Upper lobe of right lung (tissue), 1 donor: ENCODE results near the gene TRABD2A. TPM values are rescaled to one million over a fixed set of nuclear protein-coding genes. Genes with fewer than 3 reads are reported as not detected.

Experiments
- ATAC-seq: fragments of 200-7000 bp; cut with Tn5 transposase; one replicate; pipeline ENCODE4 v1.9.1; 2020; ENCODE audit warnings: mild to moderate bottlenecking, moderate library complexity
- DNase-seq: peaks from one replicate; pipeline ENCODE4 v3.0.0-alpha.2; 2020
- H3K27ac ChIP-seq: fragments of 200-600 bp; one replicate; pipeline ENCODE4 v1.8.0; 2022
- H3K27me3 ChIP-seq: fragments of 200-600 bp; one replicate; pipeline ENCODE4 v1.8.0; 2022; ENCODE audit warnings: mild to moderate bottlenecking
- H3K36me3 ChIP-seq: fragments of 200-600 bp; one replicate; pipeline ENCODE4 v1.8.0; 2022
- H3K4me1 ChIP-seq: fragments of 200-600 bp; one replicate; pipeline ENCODE4 v1.8.0; 2022
- H3K4me3 ChIP-seq: fragments of 200-600 bp; one replicate; pipeline ENCODE4 v1.8.0; 2022; ENCODE audit warnings: mild to moderate bottlenecking
- H3K9me3 ChIP-seq: fragments of 200-600 bp; one replicate; pipeline ENCODE4 v1.8.0; 2022
- CTCF ChIP-seq: fragments of 200-600 bp; IDR thresholded peaks from one replicate; pipeline ENCODE4 v1.8.0; 2022; ENCODE audit warnings: antibody characterized with exemption
- intact Hi-C: fragments of 100-400 bp; cut with DNase I; formaldehyde crosslinking; loops from one replicate; pipeline ENCODE4 v1.11.0; 2022
- total RNA-seq: library from RNA; stranded (reverse); fragmentation: NEBNext Ultra II Directional; extraction: Animal tissue kit (Norgen Biotek cat#: 25700); gene quantifications from one replicate; pipeline ENCODE4 v1.2.1, GENCODE V29; 2021
- donor health status: DM: no; HTN: yes; CAD: no; lungs with severe emphysema.

TRABD2A gene
- total RNA-seq, 1 donor from 2014 or later = 6.5 TPM

DNA sequence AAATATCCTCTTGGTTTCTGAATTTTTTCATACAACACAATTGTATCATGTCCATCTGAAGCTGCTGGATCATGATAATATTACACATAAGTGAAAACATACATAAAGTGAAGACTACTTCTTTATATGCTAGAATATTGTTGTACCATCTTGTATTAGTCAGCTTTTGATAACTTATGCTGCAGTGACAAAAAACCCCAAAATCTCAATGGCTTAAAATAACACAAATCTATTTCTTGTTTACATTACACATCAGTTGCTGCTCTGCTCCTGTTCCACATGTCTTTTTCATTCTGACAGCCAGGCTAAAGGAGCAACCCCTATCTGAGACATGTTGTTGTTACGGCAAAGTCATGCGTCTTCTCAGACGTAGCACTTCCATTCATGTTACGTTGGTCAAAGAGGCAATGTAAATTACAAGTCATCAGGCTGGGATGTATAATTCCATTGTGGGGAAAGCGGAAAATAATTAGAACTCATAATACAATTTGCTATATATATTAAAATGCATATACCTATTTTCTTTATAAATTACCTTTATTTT is 30.3 kb upstream of the TRABD2A start:
- no peak for TF ChIP-seq CTCF
- intact Hi-C loops = no loop called here

GRCh38 chr2:84908948-84909713 is 28.2 kb upstream of the TRABD2A start:
- H3K27ac ChIP-seq = peak overlapping the region; percentile 99
- no peaks in the 10 kb centered on the region for H3K9me3 ChIP-seq
- no peaks in the 10 kb centered on the region for H3K36me3 ChIP-seq
- intact Hi-C loops = no loop called here
- no peak overlapping the region for H3K4me3 ChIP-seq
- H3K27me3 ChIP-seq = no peaks in the 10 kb centered on the region
- H3K4me1 ChIP-seq = peaks cover 5% of the 10 kb centered on the region
- no peak for TF ChIP-seq CTCF
- ATAC-seq (no peak), DNase-seq (no peak)

More for the DNA sequence above, 30.3 kb upstream of the TRABD2A start:
- Histone ChIP-seq H3K9me3 (no peaks in the 10 kb centered on the region), H3K4me1 (no peaks in the 10 kb centered on the region), H3K4me3 (no peak overlapping the region), H3K27ac (no peak overlapping the region), H3K27me3 (no peaks in the 10 kb centered on the region), H3K36me3 (no peaks in the 10 kb centered on the region)
- no peak for DNase-seq
- no peak for ATAC-seq

- peak; percentile 84 for DNase-seq
- no peaks in the 10 kb centered on the region for H3K9me3 ChIP-seq
- ATAC-seq = peak; percentile 59
- peak overlapping the region; percentile 92 for H3K4me3 ChIP-seq
- H3K4me1 ChIP-seq = peaks cover 6% of the 10 kb centered on the region
- TF ChIP-seq CTCF = no peak
- no peaks in the 10 kb centered on the region for H3K27me3 ChIP-seq
- H3K36me3 ChIP-seq = no peaks in the 10 kb centered on the region
- peak overlapping the region; percentile 99 for H3K27ac ChIP-seq
- intact Hi-C loops = no loop called here
These were observed 26.2 kb upstream of the TRABD2A start for GRCh38 chr2:84906900-84907714.

- ATAC-seq = peak; percentile 34
- DNase-seq = peak; percentile 88
- intact Hi-C loops = no loop called here
- peaks cover 6% of the 10 kb centered on the region for H3K4me1 ChIP-seq
- H3K27ac ChIP-seq = peak overlapping the region; percentile 99
- no peaks in the 10 kb centered on the region for H3K27me3 ChIP-seq
- no peak for TF ChIP-seq CTCF
- no peaks in the 10 kb centered on the region for H3K9me3 ChIP-seq
- peak overlapping the region; percentile 92 for H3K4me3 ChIP-seq
- no peaks in the 10 kb centered on the region for H3K36me3 ChIP-seq
These were observed 25.4 kb upstream of the TRABD2A start for GRCh38 chr2:84906108-84906899.
